OCI-LY7 (cell line): ENCODE results near the gene DNER. TPM values are rescaled to one million over a fixed set of nuclear protein-coding genes. Genes with fewer than 3 reads are reported as not detected.

Experiments
- BruUV-seq: library from RNA; stranded (reverse); fragments of 400-500 nt; replicated peaks from 2 replicates; lab custom pipeline; 2021; lab: Mats Ljungman, UMichigan
- CTCF ChIA-PET: fragments of 300-600 bp; sonication (Branson Sonifier 250); formaldehyde crosslinking; loops from one replicate; lab custom pipeline; 2022; ENCODE audit warnings: antibody characterized with exemption; ENCODE audit not compliant: unreplicated experiment; lab: Charles Lee
- POLR2A ChIA-PET: fragments of 300-600 bp; sonication (Branson Sonifier 250); formaldehyde crosslinking; loops from one replicate; lab custom pipeline; 2022; ENCODE audit warnings: antibody characterized with exemption; lab: Charles Lee
- DNase-seq: peaks from one replicate; pipeline ENCODE4 v3.0.0-alpha.2; 2015; ENCODE audit warnings: low spot score
- H2AFZ ChIP-seq: fragments of 200-600 bp; sonication (generic), shearing (Covaris generic); 2 replicates; pipeline ENCODE4 v1.6.1; 2014; ENCODE audit warnings: mild to moderate bottlenecking, antibody characterized with exemption, low read length, moderate library complexity
- H3K27ac ChIP-seq: fragments of 200-600 bp; sonication (generic); 2 replicates; pipeline ENCODE4 v1.5.1; 2014; ENCODE audit warnings: mixed run types, low read depth, mild to moderate bottlenecking, moderate library complexity, low read length, inconsistent platforms; ENCODE audit not compliant: poor library complexity, severe bottlenecking
- H3K36me3 ChIP-seq: fragments of 200-600 bp; sonication (generic); 2 replicates; pipeline ENCODE4 v1.6.1; 2014; ENCODE audit warnings: mild to moderate bottlenecking, antibody characterized with exemption, low read length, moderate library complexity, mixed read lengths; ENCODE audit not compliant: insufficient read depth
- H3K4me1 ChIP-seq: fragments of 200-600 bp; sonication (generic); 2 replicates; pipeline ENCODE4 v1.5.1; 2014; ENCODE audit warnings: mild to moderate bottlenecking, low read length; ENCODE audit not compliant: insufficient read depth, poor library complexity, severe bottlenecking
- H3K4me2 ChIP-seq: fragments of 200-600 bp; sonication (generic); 2 replicates; pipeline ENCODE4 v1.6.1; 2014; ENCODE audit warnings: mild to moderate bottlenecking, low read length
- H3K4me3 ChIP-seq: fragments of 200-600 bp; sonication (generic); 2 replicates; pipeline ENCODE4 v1.5.1; 2014; ENCODE audit warnings: mild to moderate bottlenecking, low read depth, low read length; ENCODE audit not compliant: poor library complexity, severe bottlenecking
- H3K79me2 ChIP-seq: fragments of 200-600 bp; sonication (generic); 2 replicates; pipeline ENCODE4 v1.6.1; 2016; ENCODE audit warnings: low read depth, mild to moderate bottlenecking, low read length, moderate library complexity, mixed read lengths; ENCODE audit not compliant: insufficient read depth
- H3K9me2 ChIP-seq: fragments of 200-600 bp; sonication (generic); 2 replicates; pipeline ENCODE4 v1.6.1; 2016; ENCODE audit warnings: mild to moderate bottlenecking, low read length, mixed read lengths; ENCODE audit not compliant: insufficient read depth
- H3K9me3 ChIP-seq: fragments of 200-600 bp; sonication (generic); 2 replicates; pipeline ENCODE4 v1.6.1; 2014; ENCODE audit warnings: mild to moderate bottlenecking, mixed run types, low read length, mixed read lengths
- H4K20me1 ChIP-seq: fragments of 200-600 bp; sonication (generic); 2 replicates; pipeline ENCODE4 v1.6.1; 2014; ENCODE audit warnings: mild to moderate bottlenecking, antibody characterized with exemption, low read length, moderate library complexity, mixed read lengths; ENCODE audit not compliant: insufficient read depth
- CTCF ChIP-seq: fragments of 200-600 bp; sonication (generic); conservative IDR thresholded peaks from 2 replicates; pipeline ENCODE4 v1.5.1; 2014; ENCODE audit warnings: mild to moderate bottlenecking, antibody characterized with exemption, low read length, moderate library complexity, mixed read lengths
- EZH2phosphoT487 ChIP-seq: fragments of 200-600 bp; sonication (generic); IDR thresholded peaks from 2 replicates; pipeline ENCODE4 v1.6.1; 2018; ENCODE audit warnings: low read depth, borderline replicate concordance, mild to moderate bottlenecking, mixed run types, antibody characterized with exemption, low read length, moderate library complexity, mixed read lengths
- intact Hi-C: fragments of 100-400 bp; cut with micrococcal nuclease; formaldehyde crosslinking; loops from one replicate; pipeline ENCODE4 v1.10.0; 2022; ENCODE audit not compliant: unreplicated experiment
- total RNA-seq, 2 experiments: library from RNA; depleted of rRNA in 1 of 2; stranded (reverse); fragments of >200 nt in 1 of 2; shearing (Covaris generic) in 1 of 2; gene quantifications; 2 replicates each; pipeline ENCODE4 v1.2.3, GENCODE V29; 2014 to 2022

DNER gene
- total RNA-seq, 2 experiments from 2014 or later: not detected

DNA sequence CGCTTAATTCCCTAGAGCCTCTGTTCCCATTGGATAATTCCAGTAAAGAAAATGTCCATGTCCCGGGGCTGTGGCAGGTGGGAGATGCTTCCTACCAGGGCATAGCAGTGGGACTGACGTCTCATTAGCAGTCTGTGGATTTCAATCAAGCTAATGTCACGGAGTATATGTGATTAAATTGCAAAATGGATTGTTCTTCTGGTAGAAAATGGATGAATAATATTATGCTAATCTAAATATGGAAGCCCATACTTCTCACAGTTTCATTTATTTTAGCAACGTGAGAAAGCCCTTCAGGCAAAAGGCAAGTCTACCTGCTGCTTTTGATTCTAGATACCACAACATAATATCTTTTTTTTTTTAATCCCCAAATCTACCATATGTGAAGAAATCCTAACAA, 185.5 kb downstream of the DNER start:
- no peak for DNase-seq
- Histone ChIP-seq H3K4me3 (no peak overlapping the region), H3K27ac (no peak overlapping the region), H3K9me2 (no peaks in the 10 kb centered on the region), H3K36me3 (no peaks in the 10 kb centered on the region), H3K4me1 (no peaks in the 10 kb centered on the region), H3K4me2 (no peak overlapping the region), H4K20me1 (no peaks in the 10 kb centered on the region), H3K9me3 (no peaks in the 10 kb centered on the region), H3K79me2 (no peaks in the 10 kb centered on the region), H2AFZ (no peak overlapping the region)
- TF ChIP-seq EZH2phosphoT487 (no peak), CTCF (no peak)
- intact Hi-C loops: no loop called here
- BruUV-seq: no TSS peak
- POLR2A ChIA-PET: no interaction called here
- CTCF ChIA-PET: no interaction called here

DNA sequence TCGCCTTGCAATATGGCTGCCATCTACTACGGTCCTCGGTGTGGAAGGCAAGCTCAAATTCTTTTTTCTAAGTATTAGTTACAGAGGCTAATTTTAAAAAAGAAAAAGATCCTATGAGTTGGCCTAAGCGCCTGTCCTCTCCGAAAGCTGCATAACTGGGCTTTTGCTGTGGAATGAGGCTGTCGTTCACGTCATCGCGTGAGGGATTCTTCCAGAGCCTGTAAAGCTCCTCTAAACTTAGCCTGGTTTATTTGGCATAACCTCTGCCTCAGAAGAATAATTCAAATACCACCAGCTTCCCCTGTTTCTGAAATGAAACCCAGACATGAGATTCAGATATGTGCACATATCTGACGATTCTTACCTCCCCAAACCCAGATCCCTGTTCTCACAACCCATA, 187.4 kb downstream of the DNER start:
- H2AFZ ChIP-seq: no peak overlapping the region
- no peaks in the 10 kb centered on the region for H3K9me3 ChIP-seq
- CTCF ChIA-PET: no interaction called here
- intact Hi-C loops: no loop called here
- H3K4me3 ChIP-seq: no peak overlapping the region
- no peak for TF ChIP-seq EZH2phosphoT487
- TF ChIP-seq CTCF: no peak
- no peak for DNase-seq
- H3K9me2 ChIP-seq: no peaks in the 10 kb centered on the region
- POLR2A ChIA-PET: no interaction called here
- H3K79me2 ChIP-seq: no peaks in the 10 kb centered on the region
- H3K4me2 ChIP-seq: no peak overlapping the region
- no peaks in the 10 kb centered on the region for H3K4me1 ChIP-seq
- no peaks in the 10 kb centered on the region for H3K36me3 ChIP-seq
- no peaks in the 10 kb centered on the region for H4K20me1 ChIP-seq
- BruUV-seq: no TSS peak
- H3K27ac ChIP-seq: no peak overlapping the region

DNA sequence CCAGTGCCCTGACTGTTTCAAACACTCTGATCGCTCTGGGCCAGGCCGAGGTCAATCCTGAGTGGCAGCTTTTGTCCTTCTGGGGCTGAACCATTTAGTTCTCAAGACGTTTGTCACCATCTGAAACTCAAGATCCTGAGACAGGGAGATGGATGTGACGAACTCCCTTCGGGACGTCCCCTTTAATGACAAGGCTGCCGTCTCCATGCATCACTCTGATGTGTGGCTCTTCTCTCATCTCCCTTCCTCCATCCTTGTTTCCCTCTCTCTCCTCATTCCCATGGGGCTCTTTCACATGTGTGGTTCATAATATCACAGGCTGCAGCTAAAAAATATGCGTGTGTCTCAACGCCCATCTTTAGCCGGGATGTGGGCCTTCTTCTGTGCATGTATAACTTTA, 189.6 kb downstream of the DNER start:
- H3K4me2 ChIP-seq: no peak overlapping the region
- intact Hi-C loops: no loop called here
- no peaks in the 10 kb centered on the region for H3K9me3 ChIP-seq
- H3K36me3 ChIP-seq: no peaks in the 10 kb centered on the region
- DNase-seq: no peak
- TF ChIP-seq EZH2phosphoT487 (no peak), CTCF (no peak)
- no peak overlapping the region for H3K4me3 ChIP-seq
- H3K27ac ChIP-seq: no peak overlapping the region
- ChIA-PET CTCF (no interaction called here), POLR2A (interaction anchor here (0.6 to 1.4 kb wide), 3 partner anchors 9 to 411 kb away, joined by 3 to 4 read pairs (median 3); no protein-coding TSS in a partner anchor)
- no peaks in the 10 kb centered on the region for H4K20me1 ChIP-seq
- no peak overlapping the region for H2AFZ ChIP-seq
- no TSS peak for BruUV-seq
- H3K9me2 ChIP-seq: no peaks in the 10 kb centered on the region
- H3K4me1 ChIP-seq: no peaks in the 10 kb centered on the region
- no peaks in the 10 kb centered on the region for H3K79me2 ChIP-seq
